ENCODE results near the gene MSMP. TPM values are rescaled to one million over a fixed set of nuclear protein-coding genes. Genes with fewer than 3 reads are reported as not detected.

Gene MSMP
- total and polyA plus RNA-seq, 8 donors = 1.1 to 1.2 TPM; not detected in 6

DNA sequence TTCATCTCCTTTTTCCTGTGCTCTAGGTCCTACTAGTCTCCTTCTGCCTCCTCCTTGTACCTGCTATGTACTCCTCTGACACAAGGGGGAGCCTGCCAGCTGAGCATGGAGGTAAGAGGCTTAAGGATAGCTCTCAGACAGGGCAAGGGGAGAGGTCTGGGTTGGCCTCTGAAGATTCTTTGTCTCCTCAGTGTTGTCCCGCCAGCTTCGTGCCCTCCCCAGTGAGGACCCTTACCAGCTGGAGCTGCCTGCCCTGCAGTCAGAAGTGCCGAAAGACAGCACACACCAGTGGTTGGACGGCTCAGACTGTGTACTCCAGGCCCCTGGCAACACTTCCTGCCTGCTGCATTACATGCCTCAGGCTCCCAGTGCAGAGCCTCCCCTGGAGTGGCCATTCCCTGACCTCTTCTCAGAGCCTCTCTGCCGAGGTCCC, 17.9 kb downstream of the MSMP start:
- H3K36me3 ChIP-seq = peaks cover 0 to 72% of the 10 kb centered on the region in 2 donors
- DNase-seq (peak in 2 of 4 donors; percentile 56 to 73), ATAC-seq (peak; percentile 17)
- peak; percentile 68 to 78 for TF ChIP-seq CTCF (IDR thresholded peaks at IDR 0.05)
- H3K9me3 ChIP-seq = no peaks in the 10 kb centered on the region
- peaks cover 10 to 28% of the 10 kb centered on the region in 2 donors for H3K4me1 ChIP-seq
- intact Hi-C loops (cut with DNase I) = no loop called here
- H3K27ac ChIP-seq = peak overlapping the region in 1 of 2 donors; percentile 11
- no peak overlapping the region for H3K4me3 ChIP-seq
- no peaks in the 10 kb centered on the region for H3K27me3 ChIP-seq

GRCh38 chr9:35734096-35734495, 20.0 kb downstream of the MSMP start:
- Histone ChIP-seq H3K36me3 (peaks cover 0 to 51% of the 10 kb centered on the region in 2 donors), H3K9me3 (no peaks in the 10 kb centered on the region), H3K27ac (no peak overlapping the region), H3K4me1 (peaks cover 29 to 49% of the 10 kb centered on the region in 2 donors), H3K27me3 (no peaks in the 10 kb centered on the region), H3K4me3 (no peak overlapping the region)
- ATAC-seq (no peak), DNase-seq (no peak)
- intact Hi-C loops (cut with DNase I) = no loop called here
- no peak for TF ChIP-seq CTCF (IDR thresholded peaks at IDR 0.05)

DNA sequence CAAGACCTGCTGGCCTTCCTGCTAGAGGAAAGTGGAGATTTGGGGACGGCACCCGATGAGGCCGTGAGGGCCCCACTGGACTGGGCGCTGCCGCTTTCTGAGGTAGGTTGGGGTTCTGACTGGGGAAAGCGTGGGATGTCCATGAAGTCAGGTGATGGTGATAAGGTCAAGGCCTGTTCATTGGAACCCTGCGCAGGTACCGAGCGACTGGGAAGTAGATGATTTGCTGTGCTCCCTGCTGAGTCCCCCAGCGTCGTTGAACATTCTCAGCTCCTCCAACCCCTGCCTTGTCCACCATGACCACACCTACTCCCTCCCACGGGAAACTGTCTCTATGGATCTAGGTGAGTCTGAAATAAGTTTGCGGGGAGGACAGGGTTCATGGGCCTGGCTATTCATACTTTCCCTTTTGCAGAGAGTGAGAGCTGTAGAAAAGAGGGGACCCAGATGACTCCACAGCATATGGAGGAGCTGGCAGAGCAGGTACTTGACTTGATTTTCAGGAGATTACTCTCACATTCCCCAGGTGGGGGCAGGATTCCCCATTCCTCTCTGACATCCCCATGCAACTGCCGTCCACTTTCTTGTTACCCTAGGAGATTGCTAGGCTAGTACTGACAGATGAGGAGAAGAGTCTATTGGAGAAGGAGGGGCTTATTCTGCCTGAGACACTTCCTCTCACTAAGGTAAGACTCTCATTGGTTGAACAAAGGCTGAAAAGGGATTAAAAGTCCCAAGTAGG, 21.1 kb downstream of the MSMP start:
- H3K27ac ChIP-seq = peak overlapping the region; percentile 96 to 97
- no peaks in the 10 kb centered on the region for H3K9me3 ChIP-seq
- H3K4me1 ChIP-seq = peaks cover 38 to 60% of the 10 kb centered on the region in 2 donors
- peaks cover 0 to 39% of the 10 kb centered on the region in 2 donors for H3K36me3 ChIP-seq
- peak overlapping the region; percentile 80 to 83 for H3K4me3 ChIP-seq
- H3K27me3 ChIP-seq = no peaks in the 10 kb centered on the region
- no peak for TF ChIP-seq CTCF (IDR thresholded peaks at IDR 0.05)
- intact Hi-C loops (cut with DNase I) = no loop called here
- DNase-seq = peak in 1 of 4 donors; percentile 32
- ATAC-seq = peak; percentile 0

GRCh38 chr9:35732185-35732799, 21.8 kb downstream of the MSMP start, which contains the start of the genes CREB3 and TLN1:
CREB3 (plus strand) TSS chr9:35732666; CDS start chr9:35732773, 107 bp downstream.
TLN1 (minus strand) TSS chr9:35732195; CDS start chr9:35725694, 6,501 bp downstream.
- Histone ChIP-seq H3K36me3 (peaks cover 0 to 32% of the 10 kb centered on the region in 2 donors), H3K4me1 (peaks cover 45 to 67% of the 10 kb centered on the region in 2 donors), H3K27ac (peak within 1 kb of the TSS; percentile 96 to 97), H3K9me3 (no peaks in the 10 kb centered on the region), H3K4me3 (peak within 1 kb of the TSS; percentile 80 to 83), H3K27me3 (no peaks in the 10 kb centered on the region)
- intact Hi-C loops (cut with DNase I) = no loop called here
- DNase-seq = peak; percentile 98 to 100 (median 99)
- peak in 1 of 2 donors; percentile 21 for TF ChIP-seq CTCF (IDR thresholded peaks at IDR 0.05)
- ATAC-seq = peak; percentile 90
